Karpas-422 (cell line): ENCODE data around the gene DYNLT5. TPM values are rescaled to one million over a fixed set of nuclear protein-coding genes. Genes with fewer than 3 reads are reported as not detected.
"Not testable (repeated sequence)": the region's sequence is repeated elsewhere in the genome, so short reads cannot be mapped to it uniquely, and the experiment has no call there.

Source experiments
- DNase-seq: peaks from one replicate; pipeline ENCODE4 v3.0.0-alpha.2; 2015
- H2AFZ ChIP-seq: fragments of 200-600 bp; sonication (generic); 2 replicates; pipeline ENCODE4 v1.6.1; 2014; ENCODE audit warnings: antibody characterized with exemption, low read length, mixed read lengths
- H3K27ac ChIP-seq: fragments of 200-600 bp; sonication (generic); 2 replicates; pipeline ENCODE4 v1.5.1; 2014; ENCODE audit warnings: mild to moderate bottlenecking, low read length, moderate library complexity
- H3K27me3 ChIP-seq: fragments of 200-600 bp; sonication (generic); 2 replicates; pipeline ENCODE4 v1.6.1; 2014; ENCODE audit warnings: low read length, mixed read lengths
- H3K36me3 ChIP-seq: fragments of 200-600 bp; sonication (generic); 2 replicates; pipeline ENCODE4 v1.6.1; 2014; ENCODE audit warnings: low read length, mixed read lengths; ENCODE audit not compliant: insufficient read depth
- H3K4me1 ChIP-seq: fragments of 200-600 bp; sonication (generic); 2 replicates; pipeline ENCODE4 v1.6.1; 2014; ENCODE audit warnings: mild to moderate bottlenecking, low read length, mixed read lengths
- H3K4me2 ChIP-seq: fragments of 200-600 bp; sonication (generic); 2 replicates; pipeline ENCODE4 v1.6.1; 2014; ENCODE audit warnings: low read length, low read depth, mild to moderate bottlenecking; ENCODE audit not compliant: poor library complexity, severe bottlenecking
- H3K4me3 ChIP-seq: fragments of 200-600 bp; sonication (generic); 2 replicates; pipeline ENCODE4 v1.5.1; 2014; ENCODE audit warnings: mild to moderate bottlenecking, antibody characterized with exemption, low read length, mixed read lengths
- H3K79me2 ChIP-seq: fragments of 200-600 bp; sonication (generic); 2 replicates; pipeline ENCODE4 v1.6.1; 2014; ENCODE audit warnings: mild to moderate bottlenecking, low read length, mixed read lengths
- H3K9ac ChIP-seq: fragments of 200-600 bp; sonication (generic); 2 replicates; pipeline ENCODE4 v1.6.0; 2014; ENCODE audit warnings: low read length
- H3K9me2 ChIP-seq: fragments of 200-600 bp; sonication (generic), shearing (Covaris generic); replicated peaks from 2 replicates; pipeline ENCODE4 v1.6.0; 2014; ENCODE audit warnings: mild to moderate bottlenecking, low read length, moderate library complexity; ENCODE audit not compliant: insufficient read depth
- H3K9me3 ChIP-seq: fragments of 300-700, 200-600 bp; sonication (generic); 2 replicates; pipeline ENCODE4 v1.6.1; 2014; ENCODE audit warnings: low read length, mixed read lengths
- H4K20me1 ChIP-seq: fragments of 200-600 bp; sonication (generic); 2 replicates; pipeline ENCODE4 v1.6.1; 2014; ENCODE audit warnings: mild to moderate bottlenecking, antibody characterized with exemption, low read length, low read depth; ENCODE audit not compliant: insufficient read depth
- total RNA-seq: library from RNA; depleted of rRNA; stranded (reverse); fragments of >200 nt; shearing (Covaris generic); gene quantifications from 2 replicates; pipeline ENCODE4 v1.2.3, GENCODE V29; 2014; ENCODE audit warnings: low replicate concordance

DYNLT5 gene
- total RNA-seq, 1 experiment from 2014 or later = not detected

GRCh38 chr1:66770694-66771093 is 18.4 kb downstream of the DYNLT5 start:
- Histone ChIP-seq H3K27me3 (no peaks in the 10 kb centered on the region), H2AFZ (no peak overlapping the region), H3K4me1 (no peaks in the 10 kb centered on the region), H3K9ac (no peak overlapping the region), H4K20me1 (no peaks in the 10 kb centered on the region), H3K79me2 (no peaks in the 10 kb centered on the region), H3K9me3 (no peaks in the 10 kb centered on the region), H3K9me2 (no peaks in the 10 kb centered on the region), H3K36me3 (no peaks in the 10 kb centered on the region), H3K27ac (no peak overlapping the region), H3K4me2 (no peak overlapping the region), H3K4me3 (no peak overlapping the region)
- DNase-seq = no peak

- Histone ChIP-seq H3K79me2 (no peaks in the 10 kb centered on the region), H3K4me3 (no peak overlapping the region), H3K36me3 (no peaks in the 10 kb centered on the region), H3K4me1 (no peaks in the 10 kb centered on the region), H3K9me3 (no peaks in the 10 kb centered on the region), H3K27me3 (no peaks in the 10 kb centered on the region), H3K27ac (no peak overlapping the region), H4K20me1 (no peaks in the 10 kb centered on the region), H3K9ac (no peak overlapping the region), H3K9me2 (no peaks in the 10 kb centered on the region), H3K4me2 (no peak overlapping the region), H2AFZ (no peak overlapping the region)
- no peak for DNase-seq
These were observed 21.0 kb downstream of the DYNLT5 start for GRCh38 chr1:66773227-66773626.

GRCh38 chr1:66774438-66774837 is 22.2 kb downstream of the DYNLT5 start:
- no peak overlapping the region for H3K9ac ChIP-seq
- no peak overlapping the region for H3K27ac ChIP-seq
- H3K9me3 ChIP-seq = no peaks in the 10 kb centered on the region
- H4K20me1 ChIP-seq = no peaks in the 10 kb centered on the region
- no peak overlapping the region for H3K4me3 ChIP-seq
- no peak for DNase-seq
- no peak overlapping the region for H3K4me2 ChIP-seq
- H3K36me3 ChIP-seq = no peaks in the 10 kb centered on the region
- H3K9me2 ChIP-seq = no peaks in the 10 kb centered on the region
- no peaks in the 10 kb centered on the region for H3K79me2 ChIP-seq
- H3K4me1 ChIP-seq = no peaks in the 10 kb centered on the region
- no peak overlapping the region for H2AFZ ChIP-seq
- no peaks in the 10 kb centered on the region for H3K27me3 ChIP-seq

GRCh38 chr1:66775646-66776045 is 23.4 kb downstream of the DYNLT5 start:
- no peak for DNase-seq
- H3K4me1 ChIP-seq = no peaks in the 10 kb centered on the region
- no peaks in the 10 kb centered on the region for H3K79me2 ChIP-seq
- H3K9me2 ChIP-seq = no peaks in the 10 kb centered on the region
- H2AFZ ChIP-seq = no peak overlapping the region
- H4K20me1 ChIP-seq = no peaks in the 10 kb centered on the region
- no peak overlapping the region for H3K9ac ChIP-seq
- H3K36me3 ChIP-seq = no peaks in the 10 kb centered on the region
- H3K9me3 ChIP-seq = no peaks in the 10 kb centered on the region
- H3K27me3 ChIP-seq = no peaks in the 10 kb centered on the region
- H3K4me3 ChIP-seq = no peak overlapping the region
- H3K4me2 ChIP-seq = no peak overlapping the region
- no peak overlapping the region for H3K27ac ChIP-seq

DNA sequence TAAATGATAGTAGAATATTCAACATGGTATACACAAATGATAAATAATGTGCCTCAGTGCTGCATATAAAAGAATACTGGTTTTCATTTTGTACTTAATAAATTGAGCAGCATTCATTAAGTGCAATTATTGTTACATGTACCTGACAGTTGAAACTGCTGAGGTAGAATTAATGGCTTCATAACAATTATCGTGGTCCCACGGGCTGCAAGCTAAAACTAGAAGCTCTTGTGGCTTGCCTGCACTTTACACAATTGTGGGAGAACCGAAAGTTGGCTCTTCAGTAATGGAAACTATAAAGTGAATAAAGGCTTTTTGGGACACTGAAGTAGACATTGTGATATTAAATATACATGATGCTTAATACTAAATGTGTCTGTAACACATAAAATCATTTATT is 25.6 kb downstream of the DYNLT5 start:
- H2AFZ ChIP-seq = no peak overlapping the region
- H3K4me1 ChIP-seq = no peaks in the 10 kb centered on the region
- no peak overlapping the region for H3K27ac ChIP-seq
- no peaks in the 10 kb centered on the region for H4K20me1 ChIP-seq
- H3K9me2 ChIP-seq = no peaks in the 10 kb centered on the region
- no peak for DNase-seq
- no peak overlapping the region for H3K4me3 ChIP-seq
- no peak overlapping the region for H3K4me2 ChIP-seq
- no peaks in the 10 kb centered on the region for H3K36me3 ChIP-seq
- H3K27me3 ChIP-seq = no peaks in the 10 kb centered on the region
- no peaks in the 10 kb centered on the region for H3K9me3 ChIP-seq
- H3K9ac ChIP-seq = no peak overlapping the region
- no peaks in the 10 kb centered on the region for H3K79me2 ChIP-seq

DNA sequence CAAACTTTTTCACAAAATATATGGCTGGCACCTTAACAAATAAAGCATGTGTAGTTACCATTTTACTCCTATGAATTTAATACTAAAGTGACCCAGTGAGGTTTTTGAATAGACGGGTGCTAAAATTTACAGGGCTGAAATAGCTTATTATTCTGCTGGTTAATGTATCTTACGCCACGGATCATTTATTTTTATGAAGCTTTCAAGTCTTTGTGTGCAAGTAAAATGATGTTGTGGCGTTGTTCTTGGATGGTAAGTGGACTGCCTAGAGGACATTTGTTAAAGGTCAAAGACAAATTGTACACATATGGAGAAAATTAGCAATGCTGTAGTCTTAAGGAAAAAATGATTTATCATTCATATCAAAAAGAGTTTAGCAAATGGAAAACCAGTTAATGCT is 26.0 kb downstream of the DYNLT5 start:
- no peak overlapping the region for H3K9ac ChIP-seq

GRCh38 chr1:66778969-66779368 is 26.7 kb downstream of the DYNLT5 start:
- Histone ChIP-seq H3K79me2 (no peaks in the 10 kb centered on the region), H3K9me2 (no peaks in the 10 kb centered on the region), H3K4me3 (no peak overlapping the region), H3K27me3 (no peaks in the 10 kb centered on the region), H3K27ac (no peak overlapping the region), H3K9ac (no peak overlapping the region), H3K4me2 (no peak overlapping the region), H2AFZ (no peak overlapping the region), H4K20me1 (no peaks in the 10 kb centered on the region), H3K4me1 (no peaks in the 10 kb centered on the region), H3K36me3 (no peaks in the 10 kb centered on the region), H3K9me3 (no peaks in the 10 kb centered on the region)
- DNase-seq = no peak

More for the DNA sequence above, 26.0 kb downstream of the DYNLT5 start:
- no peak for DNase-seq
- Histone ChIP-seq H3K4me2 (no peak overlapping the region), H3K79me2 (no peaks in the 10 kb centered on the region), H3K4me1 (no peaks in the 10 kb centered on the region), H3K27me3 (no peaks in the 10 kb centered on the region), H2AFZ (no peak overlapping the region), H3K36me3 (no peaks in the 10 kb centered on the region), H3K27ac (no peak overlapping the region), H3K9me3 (no peaks in the 10 kb centered on the region), H3K9me2 (no peaks in the 10 kb centered on the region), H4K20me1 (no peaks in the 10 kb centered on the region), H3K4me3 (no peak overlapping the region)

DNA sequence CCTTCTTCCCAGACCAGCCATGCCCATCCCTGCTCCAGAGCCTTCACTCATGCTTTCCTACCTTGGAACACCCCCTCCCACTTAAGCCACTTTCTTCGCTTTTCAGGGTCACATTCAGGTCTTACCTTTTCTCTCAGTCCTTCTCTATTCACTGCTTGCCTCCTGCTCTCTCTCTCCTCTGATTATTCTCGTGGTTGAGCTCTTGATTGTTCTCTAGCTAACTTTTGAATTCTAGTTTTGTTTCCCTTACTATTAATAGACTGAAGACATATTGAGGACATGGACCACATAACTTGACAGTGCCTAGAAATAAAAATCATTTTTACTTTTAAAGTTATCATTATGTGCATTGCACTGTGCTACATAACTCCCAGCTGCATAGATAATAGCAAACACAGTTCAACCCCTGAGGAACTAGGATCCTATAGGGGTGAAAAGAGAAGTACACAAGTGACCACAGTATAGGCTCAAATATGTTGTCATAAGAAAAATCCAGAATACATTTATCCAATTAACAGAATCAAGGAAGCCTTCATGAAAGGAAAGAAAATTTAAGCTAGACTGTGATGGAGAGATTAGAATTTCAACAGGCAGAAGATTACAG is 27.3 kb downstream of the DYNLT5 start:
- Histone ChIP-seq H3K27me3 (no peaks in the 10 kb centered on the region), H2AFZ (no peak overlapping the region), H3K36me3 (no peaks in the 10 kb centered on the region), H4K20me1 (no peaks in the 10 kb centered on the region), H3K9me2 (no peaks in the 10 kb centered on the region), H3K79me2 (no peaks in the 10 kb centered on the region), H3K9ac (no peak overlapping the region), H3K27ac (no peak overlapping the region), H3K9me3 (no peaks in the 10 kb centered on the region), H3K4me2 (no peak overlapping the region), H3K4me3 (no peak overlapping the region), H3K4me1 (no peaks in the 10 kb centered on the region)
- DNase-seq = no peak

DNA sequence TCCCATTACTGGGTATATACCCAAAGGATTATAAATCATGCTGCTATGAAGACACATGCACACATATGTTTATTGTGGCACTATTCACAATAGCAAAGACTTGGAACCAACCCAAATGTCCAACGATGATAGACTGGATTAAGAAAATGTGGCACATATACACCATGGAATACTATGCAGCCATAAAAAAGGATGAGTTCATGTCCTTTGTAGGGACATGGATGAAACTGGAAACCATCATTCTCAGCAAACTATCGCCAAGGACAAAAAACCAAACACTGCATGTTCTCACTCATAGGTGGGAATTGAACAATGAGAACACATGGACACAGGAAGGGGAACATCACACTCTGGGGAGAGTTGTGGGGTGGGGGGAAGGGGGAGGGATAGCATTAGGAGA is 33.5 kb downstream of the DYNLT5 start:
- H3K9ac ChIP-seq, H2AFZ ChIP-seq, H3K9me2 ChIP-seq, H3K36me3 ChIP-seq, DNase-seq, H3K79me2 ChIP-seq, H3K27me3 ChIP-seq, H3K4me1 ChIP-seq, H4K20me1 ChIP-seq, H3K27ac ChIP-seq, H3K4me2 ChIP-seq, H3K9me3 ChIP-seq, H3K4me3 ChIP-seq: not testable (repeated sequence)
